Measurements from ENCODE around the gene RRP1B.
"Not testable (repeated sequence)": the region's sequence is repeated elsewhere in the genome, so short reads cannot be mapped to it uniquely, and the experiment has no call there.

Gene RRP1B

DNA sequence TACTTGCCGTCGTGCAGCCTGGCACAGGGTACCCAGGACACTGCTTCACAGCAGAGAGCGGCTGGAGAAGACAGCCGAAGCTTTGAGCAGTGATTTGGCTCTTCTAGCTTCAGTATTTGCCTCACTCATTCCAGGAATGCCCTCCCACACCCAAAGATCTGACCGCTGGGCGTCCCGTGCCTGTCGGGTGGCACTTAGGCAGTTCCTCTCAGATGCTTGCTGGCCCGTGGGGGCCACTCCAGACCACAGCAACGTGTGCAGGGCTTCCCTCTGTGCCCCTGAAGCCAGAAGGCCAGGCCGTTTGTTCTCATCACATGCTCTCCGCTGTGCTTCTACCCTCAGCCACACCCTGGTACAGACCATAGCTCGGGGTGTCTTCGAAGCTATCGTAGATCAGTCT lies 17.0 kb downstream of the RRP1B start:
- no peak for DNase-seq

DNA sequence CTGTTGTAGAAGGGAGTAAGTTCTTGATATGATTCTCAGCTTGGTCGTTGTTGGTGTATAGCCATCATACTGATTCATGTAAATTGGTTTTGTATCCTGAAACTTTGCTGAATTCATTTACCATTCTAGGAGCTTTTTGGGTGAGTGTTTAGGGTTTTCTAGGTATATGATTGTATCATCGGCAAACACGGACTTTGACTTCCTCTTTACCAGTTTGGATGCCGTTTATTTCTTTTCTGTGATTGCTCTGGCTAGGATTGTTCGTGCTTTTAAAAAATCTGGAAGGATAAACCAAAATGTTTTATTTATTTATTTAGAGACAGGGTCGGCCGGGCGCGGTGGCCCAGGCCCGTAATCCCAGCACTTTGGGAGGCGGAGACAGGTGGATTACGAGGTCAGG lies 20.6 kb downstream of the RRP1B start:
- no peak for DNase-seq

DNA sequence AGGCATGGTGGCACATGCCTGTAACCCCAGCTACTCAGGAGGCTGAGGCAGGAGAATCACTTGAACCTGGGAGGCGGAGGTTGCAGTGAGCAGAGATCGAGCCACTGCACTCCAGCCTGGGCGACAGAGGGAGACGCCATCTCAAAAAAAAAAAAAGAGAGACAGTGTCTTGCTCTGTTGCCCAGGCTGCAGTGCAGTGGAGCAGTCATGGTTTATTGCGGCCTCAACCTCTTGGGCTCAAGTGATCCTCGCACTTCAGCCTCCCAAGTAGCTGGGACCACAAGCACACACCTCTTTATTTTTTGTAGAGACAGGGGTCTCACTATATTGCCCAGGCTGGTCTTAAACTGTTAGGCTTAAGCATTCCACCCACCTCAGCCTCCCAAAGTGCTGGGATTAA lies 21.1 kb downstream of the RRP1B start:
- DNase-seq, result not testable (repeated sequence)

DNA sequence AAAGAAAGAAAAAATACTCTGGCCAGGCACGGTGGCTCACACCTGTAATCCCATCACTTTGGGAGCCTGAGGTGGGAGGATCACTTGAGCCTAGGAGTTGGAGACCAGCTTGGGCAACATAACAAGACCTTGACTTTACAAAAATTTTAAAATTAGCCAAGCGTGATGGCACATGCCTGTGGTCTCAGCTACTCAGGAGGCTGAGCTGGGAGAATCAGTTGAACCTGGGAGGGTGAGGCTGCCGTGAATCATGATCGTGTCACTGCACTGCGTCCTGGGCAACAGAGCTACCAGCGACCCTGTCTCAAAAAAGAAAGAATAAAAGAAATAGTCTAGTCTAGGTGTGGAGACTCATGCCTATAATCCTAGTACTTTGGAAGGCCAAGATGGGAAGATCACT lies 22.3 kb downstream of the RRP1B start:
- DNase-seq, result no peak

DNA sequence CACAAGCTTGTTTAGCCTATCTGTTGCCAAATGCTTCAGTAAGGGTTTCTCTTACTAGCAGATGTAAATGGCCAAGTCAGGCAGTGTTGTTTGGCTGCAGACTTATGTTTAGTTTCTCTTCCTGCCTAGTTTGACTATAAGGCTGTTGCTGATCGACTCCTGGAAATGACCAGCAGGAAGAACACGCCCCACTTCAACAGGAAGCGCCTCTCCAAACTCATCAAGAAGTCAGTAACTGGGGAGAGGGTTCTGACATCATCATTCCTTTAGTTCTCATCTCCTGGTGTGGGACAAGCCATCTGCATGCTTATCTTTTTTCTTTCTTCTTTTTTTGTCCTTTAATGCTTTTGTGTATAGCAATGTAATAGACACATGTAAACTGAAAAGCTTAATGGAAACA lies 25.1 kb downstream of the RRP1B start:
- no peak for DNase-seq

DNA sequence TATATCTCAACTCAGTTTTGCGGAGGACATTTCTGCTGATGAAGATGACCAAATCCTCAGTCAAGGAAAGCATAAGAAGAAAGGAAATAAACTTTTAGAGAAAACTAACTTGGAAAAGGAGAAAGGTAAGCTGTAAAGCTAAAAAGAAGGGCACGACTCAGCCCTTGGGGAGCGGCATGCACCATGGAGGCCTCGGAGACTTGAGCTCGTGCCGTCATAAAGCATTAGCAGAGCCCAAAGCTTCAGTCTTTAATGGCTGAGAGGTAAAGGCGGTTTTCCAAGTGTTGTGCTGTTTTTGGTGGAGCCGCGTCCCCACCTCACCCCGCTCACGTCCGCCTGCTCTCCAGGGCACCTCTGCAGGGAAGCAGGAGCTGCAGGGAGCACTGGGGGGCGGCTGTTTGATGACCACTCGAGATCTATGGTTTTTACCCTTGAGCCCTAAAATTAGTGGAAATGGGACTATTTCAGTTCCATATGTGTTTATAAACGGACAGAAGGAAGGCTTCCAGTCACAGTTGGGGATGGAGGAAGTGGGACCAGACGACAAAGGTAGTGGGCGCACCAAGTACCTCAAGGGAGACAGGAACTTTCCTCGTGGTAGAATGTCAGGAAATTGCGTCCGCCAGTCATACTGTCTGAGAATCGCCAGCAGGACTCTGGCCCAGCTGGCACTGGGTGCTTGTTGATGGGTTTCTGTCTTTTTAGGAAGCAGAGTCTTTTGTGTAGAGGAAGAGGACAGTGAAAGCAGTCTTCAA lies 27.6 kb downstream of the RRP1B start:
- DNase-seq, result no peak

DNA sequence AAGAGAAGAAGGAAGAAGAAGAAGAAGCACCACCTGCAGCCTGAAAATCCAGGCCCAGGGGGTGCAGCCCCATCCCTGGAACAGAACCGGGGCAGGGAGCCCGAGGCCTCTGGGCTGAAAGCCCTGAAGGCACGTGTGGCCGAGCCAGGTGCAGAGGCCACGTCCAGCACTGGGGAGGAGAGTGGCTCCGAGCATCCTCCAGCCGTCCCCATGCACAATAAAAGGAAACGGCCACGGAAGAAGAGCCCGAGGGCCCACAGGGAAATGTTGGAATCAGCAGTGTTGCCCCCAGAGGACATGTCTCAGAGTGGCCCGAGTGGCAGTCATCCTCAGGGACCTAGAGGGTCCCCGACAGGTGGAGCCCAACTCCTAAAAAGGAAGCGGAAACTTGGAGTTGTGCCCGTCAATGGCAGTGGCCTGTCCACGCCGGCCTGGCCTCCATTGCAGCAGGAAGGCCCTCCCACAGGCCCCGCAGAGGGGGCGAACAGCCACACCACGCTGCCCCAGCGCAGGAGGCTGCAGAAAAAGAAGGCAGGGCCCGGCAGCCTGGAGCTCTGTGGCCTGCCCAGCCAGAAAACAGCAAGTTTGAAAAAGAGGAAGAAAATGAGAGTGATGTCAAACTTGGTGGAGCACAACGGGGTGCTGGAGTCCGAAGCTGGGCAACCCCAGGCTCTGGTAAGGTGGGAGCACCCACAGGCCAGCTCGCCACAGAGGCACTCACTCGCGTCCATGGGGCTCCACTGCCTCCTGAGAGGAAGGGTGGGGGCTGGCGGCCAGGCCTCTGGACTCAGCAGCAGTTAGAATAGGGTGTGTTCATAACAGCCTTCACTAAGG lies 28.4 kb downstream of the RRP1B start:
- DNase-seq, result no peak

DNA sequence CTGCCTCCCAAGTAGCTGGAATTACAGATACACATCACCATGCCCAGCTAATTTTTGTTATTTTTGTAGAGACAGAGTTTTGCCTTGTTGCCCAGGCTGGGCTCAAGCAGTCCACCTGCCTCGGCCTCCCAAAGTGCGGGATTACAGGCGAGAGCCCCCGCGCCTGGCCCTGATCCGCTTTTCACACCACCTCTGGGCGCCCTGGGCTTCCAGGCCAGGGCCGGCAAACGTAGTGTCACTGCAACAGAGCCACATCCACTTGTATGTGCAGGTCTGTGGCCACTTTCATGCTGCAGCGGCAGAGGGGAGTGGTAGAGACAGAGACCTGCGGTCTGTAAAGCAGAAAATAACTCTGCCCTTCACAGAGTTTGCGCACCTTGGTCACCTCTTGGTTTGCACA lies 29.5 kb downstream of the RRP1B start:
- no peak for DNase-seq

DNA sequence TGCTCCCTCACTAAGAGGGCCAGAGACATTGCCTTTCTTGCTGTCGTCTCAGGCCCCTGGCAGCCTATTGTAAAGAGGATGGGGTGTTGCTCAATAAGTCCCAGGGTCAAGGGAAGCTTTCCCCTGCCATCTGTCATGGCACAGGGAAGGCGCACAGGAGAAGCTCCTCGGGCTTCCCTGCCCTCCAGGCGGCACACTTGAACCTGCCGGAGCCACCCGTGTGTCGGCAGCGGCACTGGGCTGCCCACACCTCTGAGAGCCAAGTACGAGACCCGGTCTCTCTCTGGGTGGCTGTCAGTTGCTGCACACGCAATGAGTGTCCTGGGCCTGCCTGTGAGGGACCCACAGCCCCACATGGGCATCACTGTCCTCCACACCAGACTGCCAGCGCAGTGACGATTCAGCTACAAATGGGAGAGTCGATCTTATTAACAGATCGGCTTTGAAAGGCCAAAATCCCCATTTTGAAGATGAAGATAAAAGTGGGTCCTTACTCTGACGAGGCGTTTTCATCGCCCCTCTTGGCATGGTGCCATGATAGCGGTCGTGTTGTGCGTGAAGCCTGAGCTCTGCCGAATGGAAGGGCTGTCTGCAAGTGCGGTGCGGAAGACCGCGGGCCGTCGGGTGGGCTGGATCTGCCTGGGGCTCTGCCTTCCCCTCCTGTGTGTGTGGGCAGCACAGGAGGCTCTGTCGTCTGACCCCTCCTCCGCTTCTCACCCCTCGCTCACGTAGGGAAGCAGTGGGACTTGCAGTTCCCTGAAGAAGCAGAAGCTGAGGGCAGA lies 30.4 kb downstream of the RRP1B start:
- no peak for DNase-seq

DNA sequence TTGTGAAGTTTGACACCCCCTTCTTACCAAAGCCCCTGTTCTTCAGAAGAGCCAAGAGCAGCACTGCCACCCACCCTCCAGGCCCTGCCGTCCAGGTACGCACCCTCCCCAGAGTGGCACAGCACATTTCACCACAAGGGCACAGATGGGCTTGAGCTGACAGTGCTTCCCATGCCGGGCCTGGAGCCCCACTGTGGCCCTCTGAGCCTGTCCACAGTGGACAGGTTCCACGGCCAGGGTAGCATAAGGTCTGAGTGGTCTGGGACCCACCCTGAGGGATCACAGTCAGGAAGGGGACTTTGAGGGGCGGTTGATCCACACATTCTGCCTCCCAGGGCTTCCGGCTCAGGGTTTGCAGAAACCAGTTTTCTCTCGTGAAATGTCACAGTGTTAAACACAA lies 31.0 kb downstream of the RRP1B start:
- DNase-seq, result no peak

DNA sequence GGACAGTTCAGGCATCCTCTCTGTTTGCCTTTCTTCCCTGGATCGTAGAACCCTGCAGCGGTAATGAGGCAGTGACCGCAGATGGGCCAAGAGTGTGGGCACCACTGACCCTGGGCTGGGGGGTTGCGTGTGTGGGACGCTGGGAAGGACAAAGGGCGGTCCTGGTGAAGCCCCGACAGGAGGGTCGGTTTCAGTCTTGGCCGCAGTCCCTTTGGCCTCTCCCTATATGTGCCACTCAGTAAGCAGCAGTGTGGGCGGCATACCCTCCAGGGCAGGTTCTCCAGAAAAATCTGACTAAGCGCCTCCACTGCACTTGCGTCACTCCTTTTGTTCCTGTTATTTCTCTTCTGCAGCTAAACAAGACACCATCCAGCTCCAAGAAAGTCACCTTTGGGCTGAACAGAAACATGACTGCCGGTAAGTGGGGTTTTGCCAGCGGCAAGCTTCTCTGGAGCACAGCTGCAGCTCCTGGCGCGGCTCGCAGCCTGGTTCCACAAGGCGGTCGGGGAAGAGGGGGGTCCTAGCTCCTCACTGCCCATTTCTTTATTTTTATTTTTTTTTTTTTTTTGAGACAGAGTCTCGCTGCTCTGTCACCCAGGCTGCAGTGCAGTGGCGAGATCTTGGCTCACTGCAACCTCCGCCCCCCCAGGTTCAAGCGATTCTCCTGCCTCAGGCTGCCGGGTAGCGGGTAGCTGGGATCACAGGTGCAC lies 31.9 kb downstream of the RRP1B start:
- DNase-seq, result no peak

DNA sequence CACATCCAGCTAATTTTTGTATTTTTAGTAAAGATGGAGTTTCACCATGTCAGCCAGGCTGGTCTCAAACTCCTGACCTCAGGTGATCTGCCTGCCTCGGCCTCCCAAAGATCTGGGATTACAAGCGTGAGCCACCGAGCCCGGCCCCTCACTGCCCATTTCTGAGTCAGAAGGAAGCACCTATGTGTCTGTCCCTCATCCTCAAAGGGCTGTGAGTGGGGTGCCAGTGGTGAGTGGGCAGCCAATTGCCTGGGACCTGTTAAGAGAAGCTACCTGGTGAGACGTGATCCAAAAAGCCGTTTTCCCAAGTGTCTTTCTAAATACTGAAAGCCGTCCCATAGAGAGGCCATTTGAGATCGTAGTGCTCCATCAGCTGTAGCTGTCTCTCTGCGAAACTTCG lies 32.4 kb downstream of the RRP1B start:
- DNase-seq, result no peak

DNA sequence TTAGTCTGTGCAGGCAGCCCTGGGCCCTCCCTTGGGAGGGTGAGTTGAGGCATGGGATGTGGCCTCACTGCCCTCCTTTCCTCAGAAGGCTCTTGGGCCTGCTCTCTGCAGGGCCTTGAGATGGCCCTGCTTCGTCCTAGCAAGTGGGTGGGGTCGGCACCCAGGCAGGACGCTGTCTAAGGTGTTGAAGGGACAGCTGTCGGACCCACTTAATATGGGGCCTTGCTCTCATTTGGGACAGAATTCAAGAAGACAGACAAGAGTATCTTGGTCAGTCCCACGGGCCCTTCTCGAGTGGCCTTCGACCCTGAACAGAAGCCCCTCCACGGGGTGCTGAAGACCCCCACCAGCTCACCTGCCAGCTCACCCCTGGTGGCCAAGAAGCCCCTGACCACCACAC lies 33.6 kb downstream of the RRP1B start:
- DNase-seq, result no peak

DNA sequence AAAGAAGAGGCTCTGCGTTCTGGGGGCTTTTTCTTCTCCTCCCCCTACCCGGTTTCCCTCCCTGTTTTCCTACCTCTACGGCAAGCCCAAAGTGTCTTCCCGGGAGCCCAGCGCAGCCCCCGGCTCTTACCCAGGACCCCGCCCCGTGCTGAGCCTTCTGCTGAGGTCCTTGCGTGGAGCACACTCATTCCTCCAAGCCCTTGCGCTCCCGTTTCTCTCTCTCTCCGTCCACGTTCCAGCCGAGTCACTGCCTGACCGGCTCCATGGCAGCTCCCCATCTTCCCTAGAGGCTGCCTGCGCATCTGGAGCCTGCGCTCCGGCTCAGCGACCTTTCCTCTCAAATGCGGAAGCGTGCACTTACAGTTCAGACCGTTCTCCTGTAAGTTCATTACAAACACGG lies 34.6 kb downstream of the RRP1B start:
- no peak for DNase-seq

DNA sequence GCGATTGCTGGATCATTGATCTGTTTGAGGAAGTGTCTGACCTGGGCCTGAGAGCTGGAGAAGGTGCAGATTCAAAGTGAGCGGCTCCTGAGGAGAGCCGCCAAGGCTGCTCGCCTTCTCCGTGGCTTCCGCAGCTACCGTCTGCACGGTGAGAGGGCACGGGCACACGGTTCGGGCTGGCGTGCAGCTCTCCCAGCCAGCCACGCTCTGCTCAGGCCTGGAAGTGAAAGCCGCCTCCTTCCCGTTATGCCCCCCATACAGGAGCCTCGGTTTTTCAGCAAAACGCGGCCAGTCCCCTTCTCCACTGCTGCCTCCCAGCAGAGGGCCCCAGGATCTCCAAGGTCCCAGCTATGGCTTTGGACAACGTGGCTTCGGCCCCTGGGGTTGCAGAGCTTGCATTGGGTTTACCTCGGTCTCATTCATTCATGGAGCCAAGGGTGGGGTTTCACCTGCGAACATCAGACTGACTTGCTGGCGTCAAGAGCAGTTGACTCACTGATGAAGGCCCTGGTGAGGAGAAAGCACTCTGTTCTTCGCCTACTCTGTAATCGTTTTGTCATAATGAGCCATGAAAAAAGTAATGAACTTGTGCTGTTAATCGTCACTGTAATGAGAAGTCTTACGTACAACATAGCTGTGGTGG lies 35.2 kb downstream of the RRP1B start:
- no peak for DNase-seq

DNA sequence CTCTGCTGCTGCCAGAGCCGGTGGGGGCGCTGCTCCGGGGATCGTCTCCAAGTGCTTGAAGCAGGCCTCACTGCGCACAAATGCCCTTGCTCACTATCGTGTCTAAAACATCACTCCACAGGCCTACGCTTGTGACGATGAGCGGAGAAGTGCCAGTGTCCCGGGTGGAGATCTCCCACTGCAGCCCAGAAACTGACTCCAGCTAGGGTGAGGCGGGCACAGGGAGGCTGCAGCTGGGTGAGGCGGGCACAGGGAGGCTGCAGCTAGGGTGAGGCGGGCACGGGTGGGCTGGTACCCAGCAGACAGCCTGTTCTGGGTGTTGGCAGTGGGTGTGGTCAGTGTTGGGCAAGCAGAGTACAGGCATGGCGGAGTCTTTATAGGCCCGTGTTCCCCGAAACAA lies 36.9 kb downstream of the RRP1B start:
- DNase-seq, result no peak

DNA sequence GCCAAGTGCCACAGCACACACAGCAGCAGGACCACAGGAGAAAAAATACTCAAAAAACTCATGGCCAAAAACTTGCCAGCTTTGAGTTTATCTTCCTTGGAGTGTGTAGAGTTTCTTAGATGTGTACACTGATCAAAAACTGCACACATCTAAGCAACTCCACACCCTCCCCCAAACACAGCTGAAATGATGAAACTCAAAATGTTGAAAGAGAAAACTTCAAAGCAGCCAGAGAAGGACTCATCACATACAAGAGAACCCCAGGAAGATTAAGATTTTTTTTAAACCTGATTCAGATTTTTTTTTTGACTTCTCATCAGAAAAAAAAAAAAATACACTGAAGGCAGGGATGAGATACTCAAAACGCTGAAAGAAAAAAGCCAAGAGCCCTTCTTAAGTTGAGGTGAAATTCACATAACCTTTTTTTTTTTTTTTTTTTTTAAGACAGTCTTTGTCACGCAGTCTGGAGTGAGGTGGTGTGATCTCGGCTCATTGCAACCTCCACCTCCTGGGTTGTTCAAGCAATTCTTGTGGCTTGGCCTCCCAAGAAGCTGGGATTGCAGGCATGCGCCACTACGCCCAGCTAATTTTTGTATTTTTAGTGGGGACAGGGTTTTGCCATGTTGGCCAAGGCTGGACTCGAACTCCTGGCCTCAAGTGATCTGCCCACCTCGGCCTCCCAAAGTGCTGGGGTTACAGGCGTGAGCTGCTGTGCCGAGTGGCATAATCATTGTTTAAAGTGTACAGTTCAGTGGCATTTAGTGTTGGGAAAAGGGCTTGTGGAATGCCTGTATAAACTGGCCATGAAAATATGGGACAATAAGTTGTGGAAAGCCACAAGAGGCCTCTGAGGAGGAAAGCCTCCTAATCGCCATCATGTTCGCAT lies 38.6 kb downstream of the RRP1B start:
- no peak for DNase-seq

DNA sequence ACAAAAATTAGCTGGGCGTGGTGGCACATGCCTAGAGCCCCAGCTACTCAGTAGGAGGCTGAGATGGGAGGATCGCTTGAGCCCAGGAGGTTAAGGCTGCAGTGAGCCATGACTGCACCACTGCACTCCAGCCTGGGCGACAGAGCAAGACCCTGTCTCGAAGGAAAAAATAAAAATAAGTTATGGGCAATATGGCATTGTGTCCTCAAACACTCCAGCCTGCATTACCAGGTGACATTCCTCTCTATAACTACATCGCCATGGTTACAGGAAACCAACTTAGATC lies 40.1 kb downstream of the RRP1B start:
- not testable (repeated sequence) for DNase-seq

DNA sequence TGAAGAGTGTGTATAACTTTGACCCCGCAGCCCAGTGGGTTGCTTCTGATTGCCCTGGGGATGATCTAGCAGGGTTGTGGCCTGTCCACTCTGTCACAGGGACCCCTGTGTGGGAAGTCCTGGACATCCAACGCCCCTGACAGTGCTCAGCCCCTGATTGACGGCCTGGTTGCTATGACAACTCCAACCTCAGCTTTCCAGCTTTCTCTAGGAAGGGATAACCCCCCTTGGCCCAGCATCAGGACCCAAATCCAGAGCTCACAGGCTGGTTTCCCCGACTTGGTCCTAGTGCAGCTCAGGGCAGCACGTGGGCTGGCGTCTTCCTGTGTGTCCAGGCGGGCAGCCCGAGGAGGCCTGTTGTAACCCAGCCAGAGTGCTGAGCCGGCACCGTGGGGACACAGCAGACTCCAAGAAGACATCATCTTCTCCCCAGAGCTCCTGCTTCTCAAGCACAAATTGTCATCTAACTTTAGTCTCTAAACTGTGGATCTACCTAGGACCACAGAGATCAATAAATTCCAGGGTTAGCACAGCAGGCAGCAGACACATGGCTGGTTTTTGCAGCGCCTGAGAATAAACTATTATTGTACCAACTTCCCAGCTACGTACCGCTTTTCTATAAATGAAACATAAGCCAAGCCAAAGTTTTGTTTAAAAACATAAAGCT lies 40.7 kb downstream of the RRP1B start:
- DNase-seq, result no peak

DNA sequence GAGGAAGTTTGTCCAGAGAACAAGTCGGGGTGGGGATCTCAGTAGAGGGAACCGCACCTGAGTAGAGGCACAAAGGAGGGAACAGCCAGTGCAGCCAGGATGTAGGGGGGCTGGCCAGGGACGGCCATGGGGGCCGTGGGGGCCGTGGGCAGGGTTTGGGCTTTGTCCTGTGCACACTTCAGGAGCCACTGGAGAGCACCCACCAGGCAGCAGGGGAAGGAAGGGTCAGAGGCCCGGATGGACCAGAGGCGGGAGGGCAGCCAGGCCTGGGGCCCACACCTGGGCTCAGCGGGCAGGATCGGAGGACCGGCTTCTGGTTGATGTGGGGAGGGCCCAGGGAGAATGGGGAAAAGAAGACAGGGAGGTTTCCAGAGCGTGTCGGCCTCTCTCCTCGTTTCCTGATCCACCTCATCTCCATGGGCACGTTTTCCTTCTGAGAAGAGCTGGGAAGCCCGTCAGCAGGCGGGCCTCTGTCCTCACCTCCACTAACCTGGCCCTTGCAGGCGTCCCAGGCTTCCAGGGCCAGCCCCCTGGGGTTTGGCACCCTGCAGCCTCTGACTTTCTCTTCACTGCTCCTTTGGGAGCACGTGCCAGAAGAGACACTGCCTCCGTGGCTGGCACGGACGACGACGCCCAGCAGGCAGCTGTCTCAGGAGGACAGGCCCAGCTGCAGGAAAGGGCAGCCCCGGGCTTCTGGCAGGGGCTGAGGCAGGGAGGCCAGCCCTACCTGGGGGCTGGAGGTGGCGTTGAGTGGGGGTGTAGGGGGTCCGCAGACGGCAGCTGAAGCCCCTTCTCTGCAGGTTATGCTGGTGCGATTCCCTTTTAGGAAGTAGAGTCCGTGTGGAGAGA lies 42.8 kb downstream of the RRP1B start:
- no peak for DNase-seq

DNA sequence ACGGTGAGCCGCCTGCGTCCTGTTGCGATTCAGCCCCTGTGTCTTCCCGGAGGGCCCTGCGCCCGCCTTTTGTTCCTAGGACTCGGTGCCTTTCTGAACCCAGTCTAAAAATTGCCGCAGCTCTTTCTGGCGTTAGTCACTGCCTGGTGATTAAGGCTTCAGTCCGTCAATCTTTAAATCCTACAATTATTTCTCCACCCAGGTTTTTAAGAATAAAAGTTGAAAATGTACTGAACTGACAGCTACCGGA lies 43.4 kb downstream of the RRP1B start:
- no peak for DNase-seq

All from NCI-H82 (cell line).